Measurements from ENCODE around the gene CCDC73. TPM values are rescaled to one million over a fixed set of nuclear protein-coding genes. Genes with fewer than 3 reads are reported as not detected.

Gene CCDC73
- polyA plus RNA-seq, 1 donor: not detected

DNA sequence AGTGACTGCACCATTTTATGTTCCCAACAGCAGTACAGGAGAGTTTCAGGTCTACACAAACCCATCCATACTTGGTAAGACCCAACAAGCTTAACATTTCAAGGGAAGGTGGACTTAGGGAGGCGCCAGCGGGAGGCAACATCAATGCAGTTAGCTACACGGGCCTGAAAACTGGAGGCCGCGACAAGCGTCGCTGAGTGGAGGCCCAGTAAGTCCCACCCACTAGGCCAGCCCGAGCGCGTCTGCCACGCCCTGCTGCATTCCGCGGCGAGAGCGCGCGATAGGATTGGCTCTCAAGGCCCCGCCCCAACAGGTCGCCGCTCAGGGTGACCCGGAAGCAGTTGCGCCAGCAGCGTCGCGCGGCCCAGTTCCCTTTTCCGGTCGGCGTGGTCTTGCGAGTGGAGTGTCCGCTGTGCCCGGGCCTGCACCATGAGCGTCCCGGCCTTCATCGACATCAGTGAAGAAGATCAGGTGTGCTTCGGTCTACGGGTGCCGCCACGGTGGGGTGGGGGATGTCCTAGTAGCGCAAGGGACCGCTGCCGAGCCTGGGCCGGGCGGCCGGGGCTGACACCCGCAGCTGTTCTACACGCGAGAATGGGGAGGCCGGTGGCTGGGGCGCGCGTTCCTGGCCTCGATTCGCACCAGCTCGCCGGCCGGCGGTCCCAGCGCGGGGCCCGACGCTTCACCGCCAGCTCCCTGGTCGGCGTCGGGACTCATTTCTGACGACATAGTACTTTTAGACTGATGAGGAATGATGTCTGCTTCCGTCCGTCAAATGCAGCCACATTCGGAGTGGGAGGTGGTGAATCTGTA, 210.8 kb downstream of the CCDC73 start, which contains the start of gene EIF3M:
Gene EIF3M (plus strand): TSS at position 373 of the 813 bp plus-strand sequence. CDS start 57 bp downstream, at position 430.
- DNase-seq: peak; percentile 96

DNA sequence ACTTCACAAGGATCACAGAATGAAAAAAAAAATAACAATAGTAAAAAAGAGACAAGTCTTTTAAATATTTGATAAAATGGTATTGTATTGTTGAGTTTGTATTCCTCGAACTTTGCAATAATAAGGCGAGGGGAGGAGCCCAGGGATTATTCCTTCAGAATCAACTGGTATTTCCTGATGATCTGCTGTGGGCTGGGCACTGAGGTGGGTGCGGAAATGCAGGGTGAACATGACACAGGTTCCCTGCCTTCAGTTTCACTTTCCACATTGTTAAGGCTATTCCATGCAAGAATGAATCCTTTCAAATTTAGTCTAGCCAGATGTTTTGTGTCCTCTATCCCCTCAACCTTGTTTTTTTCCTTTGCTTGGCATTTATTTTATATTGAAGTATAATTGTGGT, 212.9 kb downstream of the CCDC73 start:
- DNase-seq: no peak

DNA sequence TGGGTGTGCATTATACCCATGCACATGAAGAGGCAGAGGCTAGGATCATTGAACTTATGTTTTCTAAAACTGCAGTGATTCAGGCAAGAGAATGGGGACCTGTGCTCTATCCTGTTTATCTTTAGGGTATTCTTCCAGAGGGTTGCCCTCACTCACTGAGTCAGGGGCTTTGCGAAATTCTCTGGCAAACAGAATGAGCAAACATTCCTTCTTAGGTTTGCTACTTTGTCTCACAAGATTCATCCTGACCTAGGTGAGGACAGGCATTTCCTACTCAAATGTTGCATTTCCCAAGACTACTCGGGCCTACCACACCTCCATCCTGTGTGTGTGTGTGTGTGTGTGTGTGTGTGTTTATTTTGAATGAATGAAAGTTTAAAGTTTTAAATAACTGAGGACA, 213.5 kb downstream of the CCDC73 start:
- DNase-seq: no peak

DNA sequence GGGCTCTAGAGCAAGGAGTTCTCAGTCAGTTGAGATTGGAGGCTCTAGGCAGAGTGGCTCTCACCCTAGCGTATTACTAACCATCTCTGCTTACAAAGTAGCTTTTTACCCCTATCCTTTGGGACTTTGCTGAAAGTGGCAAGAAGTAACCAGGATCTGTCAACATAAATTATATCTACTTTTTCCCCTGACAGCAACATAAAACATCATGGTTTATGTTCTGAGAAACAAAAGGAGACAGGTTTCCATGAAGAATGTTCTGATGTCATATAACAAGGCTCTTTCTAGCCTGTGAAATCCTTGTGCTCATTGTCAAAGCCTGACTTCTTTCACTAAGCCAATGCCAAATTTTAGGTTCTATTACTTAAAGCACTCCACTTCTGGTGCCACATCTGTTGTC, 218.0 kb downstream of the CCDC73 start:
- no peak for DNase-seq

DNA sequence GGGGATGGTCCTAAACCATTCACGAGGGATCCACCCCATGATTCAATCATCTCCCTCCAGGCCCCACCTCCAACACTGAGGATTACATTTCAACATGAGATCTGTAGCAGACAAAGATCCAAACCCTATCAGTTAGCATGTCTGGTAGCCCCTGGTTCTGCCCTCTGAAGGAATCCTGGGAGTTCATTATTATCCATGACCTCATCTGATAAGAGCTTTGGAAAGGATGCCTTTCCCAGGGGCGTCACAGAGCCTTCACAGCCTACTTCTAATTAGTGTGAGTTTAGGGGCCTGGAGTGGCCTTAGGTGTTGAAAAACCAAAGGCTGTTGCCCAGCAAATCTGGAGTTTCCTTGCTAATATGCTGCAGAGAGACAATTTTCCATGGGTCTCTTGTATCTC, 219.4 kb downstream of the CCDC73 start:
- DNase-seq: no peak

DNA sequence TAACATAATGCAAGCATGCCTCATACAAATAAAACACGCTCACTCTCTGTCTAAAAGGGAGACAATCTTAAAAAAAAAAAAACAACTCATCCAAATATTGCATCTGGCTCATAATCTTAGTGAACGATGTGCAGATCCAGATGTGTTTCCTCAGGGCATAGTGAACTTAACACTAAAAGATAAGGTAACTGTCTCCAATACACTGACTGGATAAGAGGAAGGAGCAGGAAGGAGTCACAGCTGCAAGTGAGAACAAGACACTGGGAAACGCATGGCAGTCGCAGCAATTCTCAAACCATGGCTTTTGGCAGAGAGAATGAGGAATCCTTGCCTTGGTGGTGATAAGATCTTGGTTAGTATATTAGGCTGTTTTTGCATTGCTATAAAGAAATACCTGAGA, 220.0 kb downstream of the CCDC73 start:
- no peak for DNase-seq

DNA sequence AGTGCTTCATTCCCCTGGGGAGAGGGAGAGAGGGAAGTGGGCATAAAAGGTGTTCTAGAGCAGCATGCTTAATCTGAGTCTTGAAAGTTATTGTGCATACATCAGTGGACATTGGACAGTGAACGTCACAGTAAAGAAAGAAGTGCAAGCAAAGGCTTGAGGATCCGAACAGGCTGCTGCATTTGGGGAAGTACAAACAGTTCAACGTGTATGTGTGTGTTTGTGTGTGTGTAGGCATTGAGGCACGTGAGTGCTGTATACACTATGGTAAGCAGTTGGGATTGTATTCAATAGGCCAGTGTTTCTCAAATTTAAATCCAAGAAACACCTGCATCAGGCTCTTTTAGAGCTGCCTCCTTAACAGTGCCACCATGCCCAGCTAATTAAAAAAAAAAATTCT, 221.2 kb downstream of the CCDC73 start:
- DNase-seq: no peak

DNA sequence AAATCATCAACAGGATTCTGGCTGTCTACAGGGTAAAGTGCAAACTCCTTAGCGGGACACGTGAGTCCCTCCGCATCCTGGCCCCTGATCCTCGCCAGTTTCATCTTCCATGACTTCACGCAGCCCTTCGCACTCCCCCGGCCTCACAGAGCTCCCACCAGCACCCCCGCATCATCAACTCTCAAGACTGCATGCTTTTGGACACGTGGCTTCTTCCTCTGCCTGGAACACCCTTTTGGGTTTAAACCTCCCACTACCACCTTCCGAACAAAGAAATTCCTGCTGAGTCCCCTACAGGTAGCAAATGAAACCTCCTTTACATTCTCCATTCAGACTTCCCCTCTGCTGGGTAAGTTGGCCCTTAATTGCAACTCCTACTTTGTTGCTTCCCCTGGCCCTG, 223.4 kb downstream of the CCDC73 start:
- no peak for DNase-seq

DNA sequence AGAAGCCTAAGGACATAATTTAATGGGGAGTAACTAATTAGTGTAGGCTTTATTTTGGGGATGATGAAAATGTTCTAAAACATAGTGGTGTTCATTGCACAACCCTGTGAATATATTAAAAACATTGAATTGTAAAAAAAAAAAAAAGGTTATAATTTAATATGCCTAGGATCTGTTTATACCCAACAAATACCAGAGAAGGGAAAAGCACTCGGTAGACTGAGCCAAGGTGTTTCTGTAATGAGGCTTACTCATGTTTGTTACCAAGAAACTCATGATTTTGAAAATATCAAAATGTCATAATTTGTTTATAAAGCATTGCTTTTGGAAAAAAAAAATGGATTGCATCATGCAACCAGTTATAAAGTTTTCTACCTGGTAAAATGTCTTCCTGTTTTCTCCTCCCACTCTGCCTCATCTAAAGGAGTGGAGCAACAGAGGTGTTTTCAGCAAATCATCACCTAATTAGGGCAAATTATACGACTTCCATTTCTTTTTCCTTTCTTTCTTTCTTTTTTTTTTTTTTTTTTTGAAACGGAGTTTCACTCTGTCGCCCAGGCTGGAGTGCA, 225.1 kb downstream of the CCDC73 start:
- no peak for DNase-seq

DNA sequence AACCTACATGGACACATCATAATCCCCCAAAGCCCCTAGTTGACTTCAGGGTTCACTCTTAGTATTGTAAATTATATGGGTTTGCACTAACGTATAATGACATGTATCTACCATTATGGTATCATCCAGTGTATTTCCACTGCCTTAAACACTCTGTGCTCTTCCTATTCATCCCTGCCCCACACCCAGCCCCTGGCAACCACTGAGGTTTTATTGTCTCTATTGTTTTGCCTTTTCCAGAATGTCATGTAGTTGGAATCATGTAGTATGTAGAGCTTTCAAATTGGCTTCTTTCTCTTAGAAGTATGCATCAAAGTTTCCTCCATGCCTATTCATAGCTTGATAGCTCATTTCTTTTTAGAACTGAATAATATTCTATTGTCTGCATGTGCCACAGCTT, 227.3 kb downstream of the CCDC73 start:
- no peak for DNase-seq

DNA sequence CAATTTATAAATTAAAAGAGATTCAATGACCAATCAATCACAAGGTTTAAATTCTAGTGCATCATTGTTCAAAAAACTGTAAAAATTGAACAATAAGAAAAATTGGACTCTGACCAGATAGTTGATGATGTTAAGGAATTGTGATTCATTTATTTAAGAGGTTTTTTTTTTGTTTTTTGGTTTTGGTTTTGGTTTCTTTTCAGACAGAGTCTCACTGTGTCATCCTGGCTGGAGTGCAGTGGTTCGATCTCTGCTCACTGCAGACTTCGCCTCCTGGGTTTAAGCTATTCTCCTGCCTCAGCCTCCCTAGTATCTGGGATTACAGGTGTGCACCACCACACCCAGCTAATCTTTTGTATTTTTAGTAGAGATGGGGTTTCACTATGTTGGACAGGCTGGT, 227.9 kb downstream of the CCDC73 start:
- no peak for DNase-seq

DNA sequence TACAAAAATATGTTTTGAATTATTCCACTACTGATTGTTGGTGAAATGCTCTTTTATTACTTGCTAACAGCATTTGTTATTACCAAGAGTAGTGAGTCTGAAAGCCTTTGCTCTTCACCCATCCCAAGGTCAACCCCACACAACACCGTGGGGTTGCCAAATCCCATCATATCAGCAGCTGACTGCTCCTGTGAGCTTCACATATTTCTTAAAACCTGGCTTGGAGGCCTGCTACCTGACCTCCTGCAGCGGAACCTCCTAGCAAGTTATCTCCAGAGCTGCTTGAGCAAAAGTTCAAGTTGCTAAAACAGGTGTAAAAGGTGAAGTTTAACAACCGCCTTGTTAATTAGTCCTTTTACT, 230.9 kb downstream of the CCDC73 start:
- DNase-seq: no peak

DNA sequence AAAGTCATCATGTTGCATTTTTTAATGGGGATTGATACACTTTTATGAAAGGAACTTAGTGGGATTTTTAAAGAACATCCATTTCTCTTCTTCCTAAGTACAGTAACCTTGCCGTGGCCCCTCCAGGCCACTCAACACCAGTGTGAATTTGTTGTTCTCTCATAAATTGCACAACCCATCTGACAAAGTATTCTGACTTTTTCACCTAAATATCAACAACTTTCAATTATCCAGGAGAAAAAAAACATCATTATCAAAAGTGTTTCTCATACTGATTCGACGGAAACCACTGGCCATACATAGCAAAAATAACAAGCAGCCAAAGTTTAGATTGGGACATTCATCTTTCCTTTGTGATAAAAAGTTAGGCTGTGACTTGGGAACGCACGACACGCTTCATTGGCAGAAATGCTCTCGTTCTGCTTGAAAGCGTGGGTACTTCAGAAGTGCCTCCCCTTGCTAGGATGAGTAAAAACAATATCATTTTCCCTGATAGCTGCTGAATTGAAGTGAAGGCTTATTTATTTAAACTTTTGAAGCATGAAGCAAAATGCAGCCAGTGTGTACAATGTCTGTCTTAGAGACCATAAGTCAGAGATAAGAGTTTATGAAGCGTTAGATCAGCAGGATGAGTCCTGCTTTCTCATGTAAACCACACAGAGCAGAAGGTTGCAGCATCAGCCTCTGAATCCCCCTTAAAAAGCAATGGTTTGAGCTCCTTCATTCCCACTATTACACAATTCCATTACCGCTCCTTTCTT, 231.4 kb downstream of the CCDC73 start:
- DNase-seq: no peak

DNA sequence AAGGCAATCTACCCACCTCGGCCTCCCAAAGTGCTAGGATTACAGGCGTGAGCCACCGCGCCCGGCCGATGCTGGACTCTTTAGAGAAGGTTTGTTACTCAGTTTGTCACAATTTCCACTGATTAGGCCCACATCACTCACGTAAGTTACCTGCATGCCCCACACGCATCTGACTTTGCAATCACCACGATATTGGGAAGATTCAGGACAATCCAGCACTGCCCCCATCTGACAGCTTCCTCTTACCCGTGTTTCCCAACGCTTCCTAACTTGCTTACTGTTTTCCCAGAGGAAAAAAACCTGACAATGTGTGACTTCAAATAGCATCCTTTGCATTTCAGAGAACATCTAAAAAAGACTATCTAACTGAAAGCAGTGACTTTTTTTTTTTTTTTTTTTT, 232.6 kb downstream of the CCDC73 start:
- DNase-seq: no peak

DNA sequence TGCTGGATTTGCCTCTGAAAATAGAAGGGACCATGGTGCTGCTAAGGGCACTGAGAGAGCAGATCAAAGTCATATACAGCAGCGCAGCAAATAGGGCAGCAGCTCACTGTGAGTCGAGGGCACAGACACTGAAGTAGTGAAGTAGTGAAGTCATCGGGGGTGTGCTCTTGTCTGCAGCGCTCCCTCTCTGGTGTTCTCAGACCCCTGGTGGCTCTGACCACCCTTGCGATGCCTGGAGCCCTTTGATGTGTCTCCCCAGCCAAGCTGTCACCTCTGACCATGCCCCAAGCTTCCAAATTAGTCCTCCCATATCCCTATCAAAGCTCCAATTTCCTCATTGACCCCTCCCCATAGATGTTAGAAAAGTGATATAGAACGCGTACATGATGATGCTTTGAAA, 238.6 kb downstream of the CCDC73 start:
- no peak for DNase-seq

DNA sequence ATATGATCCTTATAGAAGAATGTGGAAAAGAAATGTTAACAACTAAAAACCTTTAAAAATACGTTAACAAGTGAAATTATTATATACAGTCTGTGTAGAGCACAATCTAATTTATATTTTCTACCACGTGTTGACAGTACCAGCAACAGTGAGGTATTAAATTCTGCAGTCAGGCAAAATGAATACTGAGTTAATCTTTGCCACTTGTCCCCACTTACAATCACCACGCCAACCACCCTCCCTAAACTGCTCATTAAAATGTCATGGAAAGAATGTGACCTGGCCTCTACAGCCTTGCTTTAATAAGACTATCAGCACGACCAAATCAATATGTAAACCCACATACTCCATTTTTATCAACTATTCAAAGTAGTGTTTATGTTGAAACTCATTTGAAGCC, 239.4 kb downstream of the CCDC73 start:
- DNase-seq: no peak

Other genes with a start within 250 kb of the CCDC73 start
- 326 TPM for gene EIF3M, start 210.8 kb downstream of the CCDC73 start, polyA plus RNA-seq (ENCODE audit: insufficient read length)
- 0.36 TPM for gene PRRG4, start 35.3 kb upstream of the CCDC73 start, polyA plus RNA-seq (ENCODE audit: insufficient read length)
- 18.5 TPM for gene QSER1, start 98.1 kb upstream of the CCDC73 start, polyA plus RNA-seq (ENCODE audit: insufficient read length)
- gene DEPDC7, start 221.2 kb upstream of the CCDC73 start, polyA plus RNA-seq (ENCODE audit: insufficient read length): 17.2 TPM
- 12.8 TPM for gene TCP11L1, start 244.9 kb upstream of the CCDC73 start, polyA plus RNA-seq (ENCODE audit: insufficient read length)